GM23338 (cell line): ENCODE measurements around the gene NFIC.

Source experiments
- CREB1 ChIP-seq: fragments of 250-450 bp; sonication (Bioruptor Pico); IDR thresholded peaks from 2 replicates; pipeline ENCODE4 v1.5.0; 2020; ENCODE audit warnings: low read depth, mild to moderate bottlenecking, moderate library complexity
- CTCF ChIP-seq, 2 experiments: fragments of 200-600 bp in 1 of 2; sonication (generic) in 1 of 2; conservative IDR thresholded peaks; 2 replicates each; pipeline versions ENCODE4 v1.5.1 to v1.6.1; 2016 to 2017; ENCODE audit warnings: antibody characterized with exemption in 2 of 2, low read depth in 2 of 2, mild to moderate bottlenecking in 2 of 2, moderate library complexity in 1 of 2
- ETS1 ChIP-seq: IDR thresholded peaks from 2 replicates; pipeline ENCODE4 v1.6.1; 2016; ENCODE audit warnings: antibody characterized with exemption
- EZH2 ChIP-seq: fragments of 200-600 bp; sonication (generic); IDR thresholded peaks from one replicate; pipeline ENCODE4 v1.8.0; 2017; ENCODE audit warnings: antibody characterized with exemption, mild to moderate bottlenecking, low read depth; ENCODE audit not compliant: unreplicated experiment
- EZH2phosphoT487 ChIP-seq: fragments of 200-600 bp; sonication (generic); IDR thresholded peaks from one replicate; pipeline ENCODE4 v1.8.1; 2018; ENCODE audit warnings: antibody characterized with exemption; ENCODE audit not compliant: unreplicated experiment
- JUNB ChIP-seq: IDR thresholded peaks from one replicate; pipeline ENCODE4 v1.6.1; 2016; ENCODE audit warnings: antibody characterized with exemption; ENCODE audit not compliant: unreplicated experiment
- NANOG ChIP-seq: IDR thresholded peaks from 2 replicates; pipeline ENCODE4 v1.6.1; 2016; ENCODE audit warnings: antibody characterized with exemption, borderline replicate concordance
- POLR2AphosphoS5 ChIP-seq: IDR thresholded peaks from 2 replicates; pipeline ENCODE4 v1.6.1; 2016; ENCODE audit warnings: antibody characterized with exemption, low read depth
- REST ChIP-seq: IDR thresholded peaks from one replicate; pipeline ENCODE4 v1.6.1; 2018; ENCODE audit warnings: antibody characterized with exemption; ENCODE audit not compliant: unreplicated experiment
- ZNF114 ChIP-seq: fragments of 250-450 bp; sonication (Bioruptor Pico); IDR thresholded peaks from 2 replicates; pipeline ENCODE4 v1.5.0; 2020; ENCODE audit warnings: mild to moderate bottlenecking, moderate library complexity
- ZNF331 ChIP-seq: fragments of 250-450 bp; sonication (Bioruptor Pico); IDR thresholded peaks from 2 replicates; pipeline ENCODE4 v1.5.0; 2020; ENCODE audit warnings: low read depth, mild to moderate bottlenecking, moderate library complexity

DNA sequence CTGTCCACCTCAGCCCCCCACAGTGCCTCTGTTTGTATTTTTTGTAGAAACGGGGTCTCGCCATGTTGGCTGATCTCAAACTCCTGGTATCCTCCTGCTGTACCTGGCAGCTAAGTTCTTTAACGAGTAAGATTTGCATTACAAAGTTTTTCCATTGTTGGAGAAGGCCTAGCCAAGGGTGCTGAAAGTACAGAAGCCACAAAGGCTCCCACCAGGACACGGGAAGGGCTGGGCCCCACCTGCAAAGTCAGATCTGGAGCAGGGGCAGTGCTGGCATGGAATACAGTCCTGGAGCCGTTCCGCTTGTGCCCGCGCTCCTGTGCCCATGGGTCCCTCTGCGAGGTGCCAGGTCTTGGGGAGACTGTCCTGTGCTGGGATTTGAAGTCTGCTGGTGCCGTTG is 151.9 kb downstream of the NFIC start:
- TF ChIP-seq CTCF (conservative IDR thresholded peaks at IDR 0.05; ENCODE audit: low read depth in 2 of 2) (no peak), REST (no peak), EZH2phosphoT487 (no peak), EZH2 (no peak), CREB1 (CRISPR knock-in tag) (no peak), ETS1 (no peak), ZNF331 (CRISPR knock-in tag) (no peak), POLR2AphosphoS5 (no peak), JUNB (no peak), ZNF114 (no peak), NANOG (peak; percentile 67)
